GM12801 (cell line): Measurements from ENCODE around the gene PAX8.

Experiments used
- TF ChIP-seq, protein P1 (sequence below): IDR thresholded peaks from one replicate; pipeline ENCODE4 v1.5.1; 2011; ENCODE audit warnings: control low read depth; ENCODE audit not compliant: insufficient read length; ENCODE audit errors: extremely low read depth

The PAX8 gene

GRCh38 chr2:113226462-113226861 lies 52.3 kb downstream of the PAX8 start:
- TF ChIP-seq, protein P1, sequence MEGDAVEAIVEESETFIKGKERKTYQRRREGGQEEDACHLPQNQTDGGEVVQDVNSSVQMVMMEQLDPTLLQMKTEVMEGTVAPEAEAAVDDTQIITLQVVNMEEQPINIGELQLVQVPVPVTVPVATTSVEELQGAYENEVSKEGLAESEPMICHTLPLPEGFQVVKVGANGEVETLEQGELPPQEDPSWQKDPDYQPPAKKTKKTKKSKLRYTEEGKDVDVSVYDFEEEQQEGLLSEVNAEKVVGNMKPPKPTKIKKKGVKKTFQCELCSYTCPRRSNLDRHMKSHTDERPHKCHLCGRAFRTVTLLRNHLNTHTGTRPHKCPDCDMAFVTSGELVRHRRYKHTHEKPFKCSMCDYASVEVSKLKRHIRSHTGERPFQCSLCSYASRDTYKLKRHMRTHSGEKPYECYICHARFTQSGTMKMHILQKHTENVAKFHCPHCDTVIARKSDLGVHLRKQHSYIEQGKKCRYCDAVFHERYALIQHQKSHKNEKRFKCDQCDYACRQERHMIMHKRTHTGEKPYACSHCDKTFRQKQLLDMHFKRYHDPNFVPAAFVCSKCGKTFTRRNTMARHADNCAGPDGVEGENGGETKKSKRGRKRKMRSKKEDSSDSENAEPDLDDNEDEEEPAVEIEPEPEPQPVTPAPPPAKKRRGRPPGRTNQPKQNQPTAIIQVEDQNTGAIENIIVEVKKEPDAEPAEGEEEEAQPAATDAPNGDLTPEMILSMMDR = no peak

DNA sequence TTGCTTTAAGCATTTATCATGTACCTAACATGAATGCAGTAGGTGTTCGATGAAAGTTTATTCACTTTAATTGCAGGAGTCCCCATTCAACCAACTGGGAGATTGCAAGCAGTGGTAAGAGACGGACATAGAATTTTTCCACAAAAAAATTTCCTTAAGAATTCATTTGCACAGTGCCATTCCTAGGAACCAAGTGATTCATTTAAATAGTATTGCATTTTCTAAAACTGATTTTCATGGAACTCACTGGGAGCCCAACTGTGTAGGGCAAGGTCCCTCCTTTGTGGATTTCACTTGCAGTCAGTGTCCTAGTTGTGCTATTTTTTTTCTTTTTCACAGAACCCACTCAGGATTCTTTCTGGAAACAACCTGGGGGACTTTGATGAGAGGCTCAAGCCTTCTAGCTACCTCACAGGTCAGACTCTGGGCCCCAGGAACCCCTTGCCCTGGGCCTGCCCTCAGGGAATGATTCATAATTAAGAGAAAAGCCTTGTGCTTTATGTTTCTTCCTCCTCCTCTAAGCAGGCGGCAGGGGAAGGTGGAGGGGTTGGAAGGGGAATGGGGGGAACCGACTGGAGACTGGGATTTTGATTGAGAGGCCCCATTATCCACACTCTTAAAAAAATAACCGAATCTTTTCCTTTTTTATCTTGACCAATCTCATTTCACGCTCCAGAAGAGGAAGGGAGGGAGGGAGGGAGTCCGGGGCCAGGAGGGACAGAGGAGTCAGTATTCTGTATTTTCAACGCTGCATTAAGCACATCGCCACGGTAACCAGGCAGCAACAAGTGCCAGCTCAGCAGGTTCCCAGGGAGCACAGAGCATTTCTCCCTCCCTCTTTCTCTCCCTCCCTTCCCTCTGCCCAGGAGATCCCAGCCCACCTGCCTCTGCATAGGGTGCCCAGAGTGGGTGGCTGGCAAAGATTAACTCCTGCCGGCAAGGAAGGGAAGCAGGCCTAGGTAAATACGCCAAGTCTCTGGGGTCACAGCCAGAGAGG lies 53.2 kb downstream of the PAX8 start:
- TF ChIP-seq, protein P1 = no peak

DNA sequence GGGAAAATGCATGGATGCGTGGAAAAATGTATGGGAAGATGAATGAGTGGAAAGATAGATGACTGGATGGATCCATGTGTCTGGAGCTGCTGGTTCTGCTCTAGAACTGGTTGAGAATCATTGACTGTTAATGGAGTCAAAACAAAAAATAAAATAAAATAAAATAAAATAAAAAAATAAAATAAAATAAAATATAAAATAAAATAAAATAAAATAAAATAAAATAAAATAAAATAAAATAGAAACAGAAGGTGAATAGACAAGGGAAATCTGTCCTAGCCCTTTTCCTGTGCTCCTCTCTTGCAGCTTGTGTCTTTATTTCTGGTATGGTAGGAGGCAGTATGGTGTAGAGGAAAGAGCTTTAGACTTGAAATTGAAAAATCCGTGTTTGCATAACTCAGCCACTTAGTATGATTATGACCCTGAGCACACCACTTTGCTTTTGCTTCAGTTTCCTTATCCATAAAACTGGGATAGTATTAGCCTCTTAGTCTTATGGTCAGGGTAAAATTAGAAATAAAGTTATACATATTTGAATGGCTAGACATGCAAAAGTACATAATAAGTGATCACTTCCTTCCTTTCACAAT lies 54.0 kb downstream of the PAX8 start:
- TF ChIP-seq, protein P1 = no peak

GRCh38 chr2:113223813-113224212 lies 54.9 kb downstream of the PAX8 start:
- TF ChIP-seq, protein P1 = no peak

DNA sequence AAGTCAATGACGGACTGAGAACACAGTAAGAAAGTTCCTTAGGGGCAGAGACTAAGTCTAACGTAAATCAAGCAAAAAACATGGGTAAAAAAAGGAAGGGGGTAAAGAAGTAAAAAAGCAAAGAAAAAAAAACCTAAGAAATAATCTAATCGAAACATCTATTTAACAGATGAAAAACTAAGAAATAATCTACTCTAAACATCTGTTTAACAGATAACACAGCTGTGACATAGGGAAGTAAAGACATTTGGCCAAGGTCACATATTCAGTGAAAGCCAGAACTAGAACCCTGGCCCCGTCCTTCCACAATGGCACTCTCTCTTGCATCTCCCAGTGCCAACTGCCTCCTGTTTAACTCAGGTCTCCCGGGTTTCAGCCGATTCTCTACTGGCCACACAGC lies 56.9 kb downstream of the PAX8 start:
- TF ChIP-seq, protein P1 = no peak

DNA sequence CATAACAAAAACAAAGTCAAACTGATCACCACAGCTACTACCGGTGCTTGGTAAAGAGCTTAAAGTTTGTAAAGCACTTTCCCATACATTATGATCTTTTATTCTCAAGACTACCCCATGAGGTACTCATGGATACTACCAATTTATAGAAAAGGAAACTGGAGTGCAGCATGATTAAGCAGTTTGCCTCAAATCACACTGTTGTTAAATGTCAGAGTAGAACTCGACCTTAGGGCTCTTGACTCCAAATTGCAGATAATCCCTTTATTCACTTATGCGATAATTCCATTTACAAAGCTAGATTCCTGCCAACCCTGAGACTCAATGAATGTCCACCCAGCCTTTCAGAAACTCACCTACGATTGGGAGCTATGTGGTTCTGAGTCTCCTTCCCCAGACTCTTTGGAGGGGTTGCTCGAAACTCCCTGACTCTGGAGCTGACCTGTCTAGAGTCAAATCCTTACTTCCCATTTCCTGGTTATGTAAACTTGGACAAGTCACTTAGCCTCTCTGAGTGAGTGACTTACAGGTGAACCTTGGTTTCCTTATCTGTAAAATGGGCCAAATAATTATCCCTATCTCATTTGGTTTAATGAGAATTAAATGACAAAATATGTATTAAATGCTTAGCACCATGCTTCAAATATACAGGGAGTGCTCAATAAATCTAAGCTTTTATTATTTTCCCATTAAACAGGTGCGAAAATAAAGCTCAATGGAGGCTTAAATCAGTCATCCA lies 57.6 kb downstream of the PAX8 start:
- TF ChIP-seq, protein P1 = no peak
